ACHN (cell line): ENCODE measurements around the gene SVEP1.

Experiments used
- DNase-seq: peaks from one replicate; pipeline ENCODE4 v3.0.0-alpha.2; 2015
- in situ Hi-C: cut with HindIII; loops from 2 replicates; pipeline ENCODE4 v1.10.0; 2017; ENCODE audit warnings: low sequenced_read_pairs, low pct_ligation_motif_present, low pct_unique_long_range_greater_than_20kb

Gene SVEP1

GRCh38 chr9:110346325-110346724 is 233.2 kb downstream of the SVEP1 start:
- no peak for DNase-seq
- in situ Hi-C loops, result no loop called here

DNA sequence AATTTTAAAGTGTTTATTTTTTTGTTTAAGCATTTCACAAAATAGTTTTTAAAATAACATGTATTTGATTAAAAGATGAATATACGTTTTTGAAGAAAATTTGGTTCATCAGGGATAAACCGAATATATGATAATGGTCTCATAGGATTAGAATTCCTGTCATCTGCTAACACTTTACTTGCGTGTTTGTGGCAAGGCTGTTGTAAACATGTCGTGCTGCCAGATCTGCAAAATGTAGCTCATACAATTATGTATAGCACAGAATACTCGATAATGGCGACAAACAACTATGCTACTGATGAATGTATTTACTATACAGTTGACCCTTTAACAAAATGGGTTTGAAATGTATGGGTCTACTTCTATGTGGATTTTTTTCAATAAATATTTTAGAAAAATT is 234.7 kb downstream of the SVEP1 start:
- in situ Hi-C loops, result no loop called here
- DNase-seq, result no peak

GRCh38 chr9:110343551-110343950 is 236.0 kb downstream of the SVEP1 start:
- DNase-seq, result no peak
- in situ Hi-C loops, result no loop called here

DNA sequence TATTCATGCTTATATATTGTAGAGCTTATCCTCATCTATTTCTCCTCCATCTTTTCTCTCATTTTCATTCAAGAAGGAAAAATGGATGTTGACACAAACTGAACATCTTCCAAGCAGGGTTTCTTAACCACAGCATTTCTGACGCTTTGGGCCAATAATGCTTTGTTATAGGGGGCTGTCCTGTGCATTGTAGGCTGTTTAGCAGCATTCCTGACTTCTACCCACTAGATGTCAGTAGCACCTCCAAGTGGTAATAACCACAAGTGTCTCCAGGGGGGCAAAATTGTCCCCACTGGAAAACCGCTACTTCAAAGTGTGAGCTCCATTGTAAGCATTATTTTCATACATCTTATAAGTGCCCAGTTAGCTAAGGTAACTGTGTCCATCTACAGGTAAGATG is 239.2 kb downstream of the SVEP1 start:
- DNase-seq, result peak; percentile 10
- in situ Hi-C loops, result no loop called here

- in situ Hi-C loops, result no loop called here
These were observed 241.4 kb downstream of the SVEP1 start for GRCh38 chr9:110338143-110338542.

GRCh38 chr9:110337727-110338126 is 241.8 kb downstream of the SVEP1 start, which contains the start of gene TXNDC8:
TSS of gene TXNDC8 (minus strand) at chr9:110337863.
- no peak for DNase-seq
- in situ Hi-C loops, result no loop called here

More at GRCh38 chr9:110338143-110338542, 241.4 kb downstream of the SVEP1 start:
- DNase-seq, result no peak

GRCh38 chr9:110336363-110336762 is 243.2 kb downstream of the SVEP1 start:
- in situ Hi-C loops, result no loop called here
- DNase-seq, result no peak

- in situ Hi-C loops, result no loop called here
- no peak for DNase-seq
These were observed 244.7 kb downstream of the SVEP1 start for GRCh38 chr9:110334871-110335270.

GRCh38 chr9:110334183-110334582 is 245.4 kb downstream of the SVEP1 start:
- DNase-seq, result no peak
- in situ Hi-C loops, result no loop called here

DNA sequence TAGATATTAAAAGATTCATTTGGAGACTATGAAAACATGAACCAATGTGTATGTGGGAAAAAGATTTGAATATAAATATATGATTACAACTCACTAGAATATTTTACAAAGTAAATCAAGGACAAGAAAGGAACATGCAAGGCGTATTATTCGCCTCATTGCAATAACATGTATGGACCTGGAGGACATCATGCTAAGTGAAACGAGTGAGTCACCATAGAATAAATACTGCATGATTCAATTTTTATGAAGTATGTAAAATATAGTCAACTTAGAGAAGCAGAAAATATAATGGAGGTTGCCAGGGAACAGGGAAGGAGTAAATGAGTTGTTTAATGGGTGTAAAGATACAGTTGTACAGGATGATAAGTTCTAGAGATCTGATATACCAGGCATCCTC is 246.8 kb downstream of the SVEP1 start:
- no peak for DNase-seq
- in situ Hi-C loops, result no loop called here

GRCh38 chr9:110330484-110331105 is 248.9 kb downstream of the SVEP1 start:
- in situ Hi-C loops, result no loop called here
- no peak for DNase-seq

GRCh38 chr9:110329639-110330230 is 249.8 kb downstream of the SVEP1 start:
- in situ Hi-C loops, result no loop called here
- no peak for DNase-seq

DNA sequence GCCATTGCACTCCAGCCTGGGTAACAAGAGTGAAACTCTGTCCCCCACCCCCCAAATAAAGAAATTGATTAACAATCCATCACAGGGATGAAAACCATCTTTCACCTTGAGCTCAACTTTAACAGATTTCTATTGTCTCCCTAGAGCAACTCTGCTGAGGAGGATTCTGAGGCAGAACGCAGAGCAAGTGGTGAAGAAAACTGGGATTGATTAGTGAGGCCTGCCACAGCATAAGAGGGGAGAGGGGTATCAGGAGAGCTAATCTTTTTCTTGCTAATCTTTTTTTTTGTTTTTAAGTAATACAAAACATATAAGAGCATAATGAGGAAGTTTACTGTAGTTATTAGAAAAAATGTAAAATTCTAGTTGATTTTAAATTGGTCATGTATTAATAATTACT is 250.8 kb downstream of the SVEP1 start:
- in situ Hi-C loops, result no loop called here
- no peak for DNase-seq

- in situ Hi-C loops, result no loop called here
- DNase-seq, result no peak
These were observed 251.8 kb downstream of the SVEP1 start for GRCh38 chr9:110327716-110328115.

DNA sequence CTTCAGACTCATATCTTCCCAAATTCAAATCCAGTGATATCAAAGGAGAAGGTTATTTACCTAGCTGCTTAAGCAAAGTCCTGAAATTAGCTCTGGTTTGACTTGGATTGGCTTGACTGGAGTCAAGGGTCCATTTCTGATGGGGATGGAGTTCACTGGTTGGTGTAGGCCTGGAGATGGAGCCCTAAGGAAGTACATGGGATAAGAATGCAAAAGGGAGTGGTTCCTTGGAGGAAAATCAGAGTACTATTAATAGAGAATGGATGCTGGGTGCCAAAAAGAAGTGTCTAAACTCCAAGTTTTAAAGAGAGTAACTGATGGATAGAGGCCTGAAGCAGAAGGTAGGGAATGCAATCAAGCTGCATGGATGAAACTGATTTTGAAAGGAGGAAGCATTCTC is 255.7 kb downstream of the SVEP1 start:
- no peak for DNase-seq
- in situ Hi-C loops, result no loop called here

- DNase-seq, result no peak
- in situ Hi-C loops, result no loop called here
These were observed 258.7 kb downstream of the SVEP1 start for GRCh38 chr9:110320651-110321445.

- DNase-seq, result no peak
- in situ Hi-C loops, result no loop called here
These were observed 259.6 kb downstream of the SVEP1 start for GRCh38 chr9:110319781-110320492.

DNA sequence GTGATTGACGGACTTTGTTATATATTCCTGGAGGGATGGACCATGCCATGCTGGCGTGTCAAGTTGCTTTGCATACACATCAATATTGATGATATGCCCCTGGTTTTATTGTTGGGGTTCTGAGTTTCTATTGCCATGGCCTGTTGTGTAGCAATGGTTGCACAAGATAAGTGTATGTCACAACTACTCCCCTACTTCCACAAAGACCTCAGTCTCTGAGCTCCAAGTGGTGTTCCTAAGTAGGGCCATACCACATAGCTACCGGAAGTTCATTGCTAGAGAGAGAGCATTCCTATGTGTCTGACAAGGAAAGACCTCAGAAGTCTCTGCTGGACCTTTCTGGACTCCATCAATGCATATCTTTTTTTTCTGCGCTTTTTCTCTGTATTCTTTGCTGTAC is 261.6 kb downstream of the SVEP1 start:
- in situ Hi-C loops, result no loop called here
- DNase-seq, result no peak
